HG03439 (cell line): ENCODE measurements around the gene PDCL2.
"Not testable (repeated sequence)": the region's sequence is repeated elsewhere in the genome, so short reads cannot be mapped to it uniquely, and the experiment has no call there.

Source experiments
- ATAC-seq: cut with Tn5 transposase; IDR thresholded peaks from one replicate; pipeline ENCODE4 v1.9.1; 2021; ENCODE audit warnings: mild to moderate bottlenecking, moderate library complexity; ENCODE audit not compliant: unreplicated experiment

PDCL2 gene

GRCh38 chr4:55598641-55599040, 6.6 kb upstream of the PDCL2 start:
- no peak for ATAC-seq

GRCh38 chr4:55588160-55588559, 3.9 kb downstream of the PDCL2 start:
- no peak for ATAC-seq

GRCh38 chr4:55582773-55583172, 9.3 kb downstream of the PDCL2 start:
- ATAC-seq, result not testable (repeated sequence)

- no peak for ATAC-seq
These were observed 13.6 kb downstream of the PDCL2 start for GRCh38 chr4:55578341-55579010.

- ATAC-seq, result no peak
These were observed 16.5 kb downstream of the PDCL2 start for GRCh38 chr4:55575513-55575912.

- no peak for ATAC-seq
These were observed 17.8 kb downstream of the PDCL2 start for GRCh38 chr4:55574252-55574651.

- ATAC-seq, result no peak
These were observed 20.2 kb downstream of the PDCL2 start for GRCh38 chr4:55571806-55572205.

- ATAC-seq, result peak; percentile 70
These were observed 23.0 kb downstream of the PDCL2 start for GRCh38 chr4:55568905-55569504.

- peak; percentile 99 for ATAC-seq
These were observed 30.2 kb downstream of the PDCL2 start for GRCh38 chr4:55561889-55562288.

- ATAC-seq, result no peak
These were observed 31.9 kb downstream of the PDCL2 start for GRCh38 chr4:55560096-55560495.

GRCh38 chr4:55554453-55555030, 37.5 kb downstream of the PDCL2 start:
- no peak for ATAC-seq

GRCh38 chr4:55553441-55554201, 38.4 kb downstream of the PDCL2 start:
- ATAC-seq, result peak; percentile 85

- ATAC-seq, result not testable (repeated sequence)
These were observed 40.1 kb downstream of the PDCL2 start for GRCh38 chr4:55551964-55552363.

GRCh38 chr4:55549888-55550287, 42.2 kb downstream of the PDCL2 start:
- no peak for ATAC-seq

GRCh38 chr4:55547918-55548317, 44.1 kb downstream of the PDCL2 start:
- ATAC-seq, result no peak

GRCh38 chr4:55547466-55547770, 44.6 kb downstream of the PDCL2 start:
- no peak for ATAC-seq

- ATAC-seq, result peak; percentile 77
These were observed 45.1 kb downstream of the PDCL2 start, which contains the start of gene CLOCK for GRCh38 chr4:55546756-55547465. Gene CLOCK (minus strand): TSS chr4:55546909. CDS start chr4:55482785, 64,124 bp downstream.

- no peak for ATAC-seq
These were observed 45.6 kb downstream of the PDCL2 start for GRCh38 chr4:55546506-55546755.

- ATAC-seq, result peak; percentile 60
These were observed 46.2 kb downstream of the PDCL2 start for GRCh38 chr4:55545641-55546505.

GRCh38 chr4:55545151-55545550, 46.9 kb downstream of the PDCL2 start:
- ATAC-seq, result no peak
